Activated CD8-positive, alpha-beta memory T cell treated with anti-CD3 and anti-CD28 coated beads for 36 hours (primary cell): ENCODE data around the gene AGBL1. TPM values are rescaled to one million over a fixed set of nuclear protein-coding genes. Genes with fewer than 3 reads are reported as not detected.

Experiments used
- CTCF ChIA-PET: fragments of 350-600 bp; sonication (Branson Sonifier 250); formaldehyde crosslinking; loops from one replicate; lab custom pipeline; 2021; ENCODE audit warnings: antibody characterized with exemption; lab: Charles Lee
- POLR2A ChIA-PET: fragments of 350-600 bp; sonication (Branson Sonifier 250); formaldehyde crosslinking; loops from one replicate; lab custom pipeline; 2021; ENCODE audit warnings: antibody characterized with exemption; lab: Charles Lee
- total RNA-seq, 2 experiments: library from RNA; stranded (reverse); gene quantifications; one replicate each; pipeline ENCODE4 v1.2.3, GENCODE V29; 2021

The AGBL1 gene
- total RNA-seq, result not detected

- ChIA-PET POLR2A (no interaction called here), CTCF (no interaction called here)
Observed at GRCh38 chr15:86079508-86080266, at the start of gene AGBL1. Gene AGBL1, plus strand, starts transcription at chr15:86079871.

GRCh38 chr15:86034904-86035303 lies 44.8 kb upstream of the AGBL1 start:
- ChIA-PET CTCF (no interaction called here), POLR2A (no interaction called here)

GRCh38 chr15:86036243-86036642 lies 43.4 kb upstream of the AGBL1 start:
- ChIA-PET CTCF (no interaction called here), POLR2A (no interaction called here)

- POLR2A ChIA-PET, result no interaction called here
- CTCF ChIA-PET, result interaction anchor here (0.7 kb wide), 1 partner anchor 126 kb away, joined by 3 read pairs; no protein-coding TSS in a partner anchor
Observed at GRCh38 chr15:86038491-86038890, 41.2 kb upstream of the AGBL1 start.

- POLR2A ChIA-PET, result no interaction called here
- CTCF ChIA-PET, result no interaction called here
Observed at GRCh38 chr15:86040356-86041033, 39.2 kb upstream of the AGBL1 start.

GRCh38 chr15:86041399-86041798 lies 38.3 kb upstream of the AGBL1 start:
- ChIA-PET CTCF (no interaction called here), POLR2A (no interaction called here)

GRCh38 chr15:86042226-86042625 lies 37.4 kb upstream of the AGBL1 start:
- POLR2A ChIA-PET, result no interaction called here
- CTCF ChIA-PET, result interaction anchor here (0.6 kb wide), 1 partner anchor 38 kb away, joined by 3 read pairs; no protein-coding TSS in a partner anchor

- POLR2A ChIA-PET, result no interaction called here
- CTCF ChIA-PET, result interaction anchor here (0.7 kb wide), 1 partner anchor 62 kb away, joined by 4 read pairs; no protein-coding TSS in a partner anchor
Observed at GRCh38 chr15:86044981-86045380, 34.7 kb upstream of the AGBL1 start.

- ChIA-PET POLR2A (no interaction called here), CTCF (no interaction called here)
Observed at GRCh38 chr15:86054338-86054737, 25.3 kb upstream of the AGBL1 start.

GRCh38 chr15:86055688-86056087 lies 24.0 kb upstream of the AGBL1 start:
- CTCF ChIA-PET, result no interaction called here

GRCh38 chr15:86059851-86060250 lies 19.8 kb upstream of the AGBL1 start:
- POLR2A ChIA-PET, result no interaction called here
- CTCF ChIA-PET, result interaction anchor here (0.6 kb wide), 1 partner anchor 361 kb away, joined by 3 read pairs; no protein-coding TSS in a partner anchor

More at GRCh38 chr15:86055688-86056087, 24.0 kb upstream of the AGBL1 start:
- POLR2A ChIA-PET, result no interaction called here

GRCh38 chr15:86060674-86061073 lies 19.0 kb upstream of the AGBL1 start:
- ChIA-PET CTCF (interaction anchor here (0.6 kb wide), 1 partner anchor 27 kb away, joined by 3 read pairs; no protein-coding TSS in a partner anchor), POLR2A (no interaction called here)

- POLR2A ChIA-PET, result no interaction called here
- CTCF ChIA-PET, result no interaction called here
Observed at GRCh38 chr15:86061581-86061980, 18.1 kb upstream of the AGBL1 start.

- POLR2A ChIA-PET, result no interaction called here
- CTCF ChIA-PET, result no interaction called here
Observed at GRCh38 chr15:86062646-86063243, 16.9 kb upstream of the AGBL1 start.

GRCh38 chr15:86063356-86064095 lies 16.1 kb upstream of the AGBL1 start:
- POLR2A ChIA-PET, result no interaction called here
- CTCF ChIA-PET, result no interaction called here

GRCh38 chr15:86064326-86064725 lies 15.3 kb upstream of the AGBL1 start:
- ChIA-PET CTCF (no interaction called here), POLR2A (no interaction called here)

- POLR2A ChIA-PET, result no interaction called here
- CTCF ChIA-PET, result no interaction called here
Observed at GRCh38 chr15:86066174-86066834, 13.4 kb upstream of the AGBL1 start.

GRCh38 chr15:86073281-86073680 lies 6.4 kb upstream of the AGBL1 start:
- ChIA-PET CTCF (no interaction called here), POLR2A (no interaction called here)

- CTCF ChIA-PET, result no interaction called here
Observed at GRCh38 chr15:86076468-86076867, 3.2 kb upstream of the AGBL1 start.

More at GRCh38 chr15:86076468-86076867, 3.2 kb upstream of the AGBL1 start:
- POLR2A ChIA-PET, result no interaction called here
